Keratinocyte (primary cell): ENCODE measurements around the gene SF3A1. TPM values are rescaled to one million over a fixed set of nuclear protein-coding genes. Genes with fewer than 3 reads are reported as not detected.

Source experiments
- DNase-seq: peaks from one replicate; pipeline ENCODE4 v3.0.0-alpha.2; 2011; ENCODE audit warnings: low read depth, missing footprints, low spot score
- FAIRE-seq: peaks from 2 replicates; lab custom pipeline; 2011; peaks lifted over from hg19 to GRCh38; lab: Jason Lieb, UNC
- H2AFZ ChIP-seq: 2 replicates; pipeline ENCODE4 v1.6.0; 2012; ENCODE audit warnings: low read length, control low read depth, inconsistent platforms; ENCODE audit not compliant: control insufficient read depth
- H3K27ac ChIP-seq: 2 replicates; pipeline ENCODE4 v1.5.1; 2011; ENCODE audit warnings: low read length; ENCODE audit not compliant: control insufficient read depth, insufficient read depth
- H3K27me3 ChIP-seq: 3 replicates; pipeline ENCODE4 v1.6.0; 2011; ENCODE audit warnings: low read length; ENCODE audit not compliant: control insufficient read depth, insufficient read depth; ENCODE audit errors: extremely low read depth
- H3K36me3 ChIP-seq, 2 experiments: 2 replicates in 1 of 2; 3 replicates in 1 of 2; pipeline ENCODE4 v1.5.1; 2011; ENCODE audit warnings: low read length in 2 of 2, mild to moderate bottlenecking in 1 of 2; ENCODE audit not compliant: control insufficient read depth in 2 of 2, insufficient read depth in 2 of 2; ENCODE audit errors: extremely low read depth in 1 of 2
- H3K4me1 ChIP-seq: 3 replicates; pipeline ENCODE4 v1.5.1; 2011; ENCODE audit warnings: low read length; ENCODE audit not compliant: control insufficient read depth, insufficient read depth; ENCODE audit errors: extremely low read depth
- H3K4me2 ChIP-seq: 3 replicates; pipeline ENCODE4 v1.6.0; 2011; ENCODE audit warnings: low read depth, low read length; ENCODE audit not compliant: control insufficient read depth, insufficient read depth; ENCODE audit errors: extremely low read depth
- H3K4me3 ChIP-seq, 3 experiments: fragments of 200-600 bp in 1 of 3; sonication (generic) in 1 of 3; 2 replicates in 2 of 3; 3 replicates in 1 of 3; pipeline ENCODE4 v1.5.1; 2011 to 2016; ENCODE audit warnings: low read length in 3 of 3, mild to moderate bottlenecking in 3 of 3, control low read depth in 2 of 3, inconsistent platforms in 1 of 3, low read depth in 1 of 3, mixed read lengths in 1 of 3, mixed run types in 1 of 3, moderate library complexity in 1 of 3; ENCODE audit not compliant: control insufficient read depth in 2 of 3, insufficient read depth in 2 of 3; ENCODE audit errors: extremely low read depth in 1 of 3
- H3K79me2 ChIP-seq: 2 replicates; pipeline ENCODE4 v1.6.0; 2012; ENCODE audit warnings: low read length; ENCODE audit not compliant: control insufficient read depth, insufficient read depth
- H3K9ac ChIP-seq: 3 replicates; pipeline ENCODE4 v1.6.0; 2011; ENCODE audit warnings: low read length; ENCODE audit not compliant: control insufficient read depth, insufficient read depth; ENCODE audit errors: extremely low read depth
- H3K9me1 ChIP-seq: 3 replicates; pipeline ENCODE4 v1.6.0; 2011; ENCODE audit warnings: low read length; ENCODE audit not compliant: control insufficient read depth, insufficient read depth; ENCODE audit errors: extremely low read depth
- H3K9me3 ChIP-seq: 2 replicates; pipeline ENCODE4 v1.5.1; 2012; ENCODE audit warnings: low read depth, low read length; ENCODE audit not compliant: control insufficient read depth
- H4K20me1 ChIP-seq: 3 replicates; pipeline ENCODE4 v1.6.0; 2011; ENCODE audit warnings: low read length; ENCODE audit not compliant: control insufficient read depth, insufficient read depth; ENCODE audit errors: extremely low read depth
- EZH2 ChIP-seq: IDR thresholded peaks from one replicate; pipeline ENCODE4 v1.6.1; 2012; ENCODE audit warnings: inconsistent platforms, mild to moderate bottlenecking, low read length, moderate library complexity
- dilution Hi-C: fragments of 300-500 bp; cut with MboI; formaldehyde crosslinking; loops from one replicate; pipeline ENCODE4 v1.7.0; 2020; ENCODE audit warnings: low sequenced_read_pairs; ENCODE audit not compliant: extremely low pct_ligation_motif_present
- polyA minus RNA-seq, 3 experiments: library from RNA; depleted of rRNA, polyadenylated mRNA; stranded (reverse); fragments of >200 nt; gene quantifications; 1 replicate in 1 of 3; 2 replicates in 1 of 3; 3 replicates in 1 of 3; pipeline ENCODE4 v1.2.3, GENCODE V29; 2011
- polyA plus RNA-seq, 5 experiments: library from polyadenylated mRNA; depleted of rRNA in 3 of 5; stranded (reverse) in 3 of 5; stranded (forward) in 1 of 5; unstranded in 1 of 5; fragments of >200 nt; gene quantifications; 1 replicate in 1 of 5; 2 replicates in 3 of 5; 3 replicates in 1 of 5; pipeline versions ENCODE4 v1.2.1 to v1.2.3, GENCODE V29; 2011 to 2012; ENCODE audit warnings: missing spikeins in 2 of 5, low read depth in 1 of 5, low replicate concordance in 1 of 5
- TF ChIP-seq, protein P1 (sequence below), 3 experiments: IDR thresholded peaks in 1 of 3; conservative IDR thresholded peaks in 1 of 3; optimal IDR thresholded peaks in 1 of 3; 2 replicates in 2 of 3; 3 replicates in 1 of 3; pipeline versions ENCODE3 to v1.5.1; 2011; ENCODE audit warnings: low read length in 3 of 3, mild to moderate bottlenecking in 3 of 3, moderate library complexity in 2 of 3, control low read depth in 1 of 3, inconsistent platforms in 1 of 3; ENCODE audit not compliant: insufficient read depth in 2 of 3; ENCODE audit errors: extremely low read depth in 1 of 3

SF3A1 gene
- 17.9 to 63.6 TPM (median 34.2 TPM) in 3 replicates for polyA plus RNA-seq
- 62.3 TPM for polyA plus RNA-seq (2011; ENCODE audit: low read depth)
- 30.3 and 56.2 TPM in 2 replicates for polyA plus RNA-seq (2011; cell fraction: cytosol; rRNA removed)
- polyA plus RNA-seq (2011; cell fraction: nucleus; rRNA removed) = 59.8 and 62.1 TPM in 2 replicates
- 35.8 and 77.0 TPM in 2 replicates for polyA plus RNA-seq (2012; ENCODE audit: low replicate concordance)
- polyA minus RNA-seq = 34.8 to 565 TPM (median 64.1 TPM) in 3 replicates
- 120 TPM for polyA minus RNA-seq (2011; cell fraction: cytosol; rRNA and poly(A)+ RNA removed)
- polyA minus RNA-seq (2011; cell fraction: nucleus; rRNA and poly(A)+ RNA removed) = 45.7 and 82.6 TPM in 2 replicates

GRCh38 chr22:30356449-30357235 lies at the start of gene SF3A1, which contains the start of gene CCDC157:
SF3A1 (minus strand) TSS chr22:30356894; CDS start chr22:30356792, 102 bp downstream.
CCDC157 (plus strand) TSS chr22:30357007; CDS start chr22:30366001, 8,994 bp downstream.
- DNase-seq (peak; percentile 30), FAIRE-seq (no peak)
- Histone ChIP-seq H3K36me3 (peaks cover 6 to 21% of the 10 kb centered on the region in 2 experiments), H4K20me1 (peaks cover 8% of the 10 kb centered on the region), H3K9me1 (peaks cover 5% of the 10 kb centered on the region), H3K27me3 (no peaks in the 10 kb centered on the region), H3K4me1 (peaks cover 18% of the 10 kb centered on the region), H2AFZ (peak within 1 kb of the TSS; percentile 97), H3K27ac (peak within 1 kb of the TSS; percentile 91), H3K79me2 (peaks cover 46% of the 10 kb centered on the region), H3K9ac (peak within 1 kb of the TSS; percentile 93), H3K4me2 (peak within 1 kb of the TSS; percentile 95), H3K4me3 (peak within 1 kb of the TSS; percentile 91 to 99 (median 95)), H3K9me3 (no peaks in the 10 kb centered on the region)
- dilution Hi-C loops = no loop called here
- no peak for TF ChIP-seq EZH2
- TF ChIP-seq, protein P1, sequence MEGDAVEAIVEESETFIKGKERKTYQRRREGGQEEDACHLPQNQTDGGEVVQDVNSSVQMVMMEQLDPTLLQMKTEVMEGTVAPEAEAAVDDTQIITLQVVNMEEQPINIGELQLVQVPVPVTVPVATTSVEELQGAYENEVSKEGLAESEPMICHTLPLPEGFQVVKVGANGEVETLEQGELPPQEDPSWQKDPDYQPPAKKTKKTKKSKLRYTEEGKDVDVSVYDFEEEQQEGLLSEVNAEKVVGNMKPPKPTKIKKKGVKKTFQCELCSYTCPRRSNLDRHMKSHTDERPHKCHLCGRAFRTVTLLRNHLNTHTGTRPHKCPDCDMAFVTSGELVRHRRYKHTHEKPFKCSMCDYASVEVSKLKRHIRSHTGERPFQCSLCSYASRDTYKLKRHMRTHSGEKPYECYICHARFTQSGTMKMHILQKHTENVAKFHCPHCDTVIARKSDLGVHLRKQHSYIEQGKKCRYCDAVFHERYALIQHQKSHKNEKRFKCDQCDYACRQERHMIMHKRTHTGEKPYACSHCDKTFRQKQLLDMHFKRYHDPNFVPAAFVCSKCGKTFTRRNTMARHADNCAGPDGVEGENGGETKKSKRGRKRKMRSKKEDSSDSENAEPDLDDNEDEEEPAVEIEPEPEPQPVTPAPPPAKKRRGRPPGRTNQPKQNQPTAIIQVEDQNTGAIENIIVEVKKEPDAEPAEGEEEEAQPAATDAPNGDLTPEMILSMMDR (optimal IDR thresholded peaks at IDR 0.05 in 1 of 3, IDR thresholded peaks at IDR 0.05 in 1 of 3, conservative IDR thresholded peaks at IDR 0.05 in 1 of 3; ENCODE audit: extremely low read depth in 1 of 3, insufficient read depth in 2 of 3, low read length in 3 of 3) = no peak

GRCh38 chr22:30406400-30406799 lies 49.7 kb upstream of the SF3A1 start:
- FAIRE-seq (no peak), DNase-seq (no peak)
- H2AFZ ChIP-seq = no peak overlapping the region
- H3K79me2 ChIP-seq = peaks cover 41% of the 10 kb centered on the region
- peaks cover 4% of the 10 kb centered on the region for H4K20me1 ChIP-seq
- no peak for TF ChIP-seq EZH2
- TF ChIP-seq, protein P1 (optimal IDR thresholded peaks at IDR 0.05 in 1 of 3, IDR thresholded peaks at IDR 0.05 in 1 of 3, conservative IDR thresholded peaks at IDR 0.05 in 1 of 3; ENCODE audit: extremely low read depth in 1 of 3, insufficient read depth in 2 of 3, low read length in 3 of 3) = no peak
- no peak overlapping the region for H3K27ac ChIP-seq
- peaks cover 17% of the 10 kb centered on the region for H3K4me1 ChIP-seq
- H3K36me3 ChIP-seq = peaks cover 34 to 60% of the 10 kb centered on the region in 2 experiments
- H3K4me2 ChIP-seq = no peak overlapping the region
- H3K9me1 ChIP-seq = no peaks in the 10 kb centered on the region
- H3K9me3 ChIP-seq = no peaks in the 10 kb centered on the region
- no peak overlapping the region for H3K4me3 ChIP-seq
- H3K9ac ChIP-seq = no peak overlapping the region
- dilution Hi-C loops = no loop called here
- H3K27me3 ChIP-seq = no peaks in the 10 kb centered on the region
